Chondrocyte (in vitro differentiated cells): ENCODE measurements around the gene RIMBP2. TPM values are rescaled to one million over a fixed set of nuclear protein-coding genes. Genes with fewer than 3 reads are reported as not detected.

ENCODE experiments used
- DNase-seq: peaks from one replicate; pipeline ENCODE4 v3.0.0; 2021; ENCODE audit warnings: mixed read lengths, low spot score
- H3K27ac Mint-ChIP-seq: one replicate; pipeline ENCODE4 v1.8.0; 2021; ENCODE audit warnings: mild to moderate bottlenecking, moderate library complexity, mixed read lengths; ENCODE audit not compliant: unreplicated experiment
- H3K27me3 Mint-ChIP-seq: 2 replicates; pipeline ENCODE4 v1.8.0; 2021; ENCODE audit warnings: low read depth, mixed read lengths
- H3K36me3 Mint-ChIP-seq: 2 replicates; pipeline ENCODE4 v1.8.0; 2021; ENCODE audit warnings: low read depth, mixed read lengths
- H3K4me1 Mint-ChIP-seq: 2 replicates; pipeline ENCODE4 v1.8.0; 2021; ENCODE audit warnings: low read depth, mild to moderate bottlenecking, mixed read lengths
- H3K4me3 Mint-ChIP-seq: one replicate; pipeline ENCODE4 v1.8.0; 2021; ENCODE audit warnings: mild to moderate bottlenecking, moderate library complexity, mixed read lengths; ENCODE audit not compliant: unreplicated experiment
- H3K9me3 Mint-ChIP-seq: 2 replicates; pipeline ENCODE4 v1.8.0; 2021; ENCODE audit warnings: low read depth, mixed read lengths
- CTCF ChIP-seq: fragments of 200-600 bp; sonication (generic); IDR thresholded peaks from 2 replicates; pipeline ENCODE4 v1.5.0; 2021; ENCODE audit warnings: antibody characterized with exemption, mild to moderate bottlenecking, moderate library complexity
- total RNA-seq: library from RNA; stranded (reverse); gene quantifications from 3 replicates; pipeline ENCODE4 v1.2.1, GENCODE V29; 2021

Gene RIMBP2
- total RNA-seq, 1 donor from 2014 or later: 0.30 TPM

- DNase-seq: no peak
- no peak overlapping the region for H3K27ac Mint-ChIP-seq
- peaks cover 20% of the 10 kb centered on the region for H3K9me3 Mint-ChIP-seq
- H3K27me3 Mint-ChIP-seq: no peaks in the 10 kb centered on the region
- H3K4me3 Mint-ChIP-seq: no peak overlapping the region
- H3K36me3 Mint-ChIP-seq: no peaks in the 10 kb centered on the region
- H3K4me1 Mint-ChIP-seq: no peaks in the 10 kb centered on the region
- no peak for TF ChIP-seq CTCF
These were observed 96.6 kb downstream of the RIMBP2 start for GRCh38 chr12:130619385-130620001.

GRCh38 chr12:130617219-130617618 is 98.9 kb downstream of the RIMBP2 start:
- DNase-seq: no peak
- Mint-ChIP-seq H3K27me3 (no peaks in the 10 kb centered on the region), H3K27ac (no peak overlapping the region), H3K4me3 (no peak overlapping the region), H3K36me3 (no peaks in the 10 kb centered on the region), H3K4me1 (no peaks in the 10 kb centered on the region), H3K9me3 (peaks cover 9% of the 10 kb centered on the region)
- no peak for TF ChIP-seq CTCF

- Mint-ChIP-seq H3K36me3 (no peaks in the 10 kb centered on the region), H3K4me1 (no peaks in the 10 kb centered on the region), H3K27me3 (no peaks in the 10 kb centered on the region), H3K4me3 (no peak overlapping the region), H3K9me3 (no peaks in the 10 kb centered on the region), H3K27ac (no peak overlapping the region)
- TF ChIP-seq CTCF: no peak
- DNase-seq: no peak
These were observed 100.2 kb downstream of the RIMBP2 start for GRCh38 chr12:130615861-130616345.

- Mint-ChIP-seq H3K27me3 (no peaks in the 10 kb centered on the region), H3K27ac (no peak overlapping the region), H3K9me3 (no peaks in the 10 kb centered on the region), H3K36me3 (no peaks in the 10 kb centered on the region), H3K4me1 (no peaks in the 10 kb centered on the region), H3K4me3 (no peak overlapping the region)
- no peak for DNase-seq
- TF ChIP-seq CTCF: no peak
These were observed 101.6 kb downstream of the RIMBP2 start for GRCh38 chr12:130614530-130614905.

- H3K4me3 Mint-ChIP-seq: no peak overlapping the region
- TF ChIP-seq CTCF: no peak
- no peaks in the 10 kb centered on the region for H3K36me3 Mint-ChIP-seq
- no peak for DNase-seq
- H3K9me3 Mint-ChIP-seq: no peaks in the 10 kb centered on the region
- H3K27ac Mint-ChIP-seq: no peak overlapping the region
- no peaks in the 10 kb centered on the region for H3K27me3 Mint-ChIP-seq
- H3K4me1 Mint-ChIP-seq: no peaks in the 10 kb centered on the region
These were observed 102.1 kb downstream of the RIMBP2 start for GRCh38 chr12:130613831-130614529.
